Endothelial cell of hepatic sinusoid (primary cell): ENCODE results near the gene PCDHB7.
"Not testable (repeated sequence)": the region's sequence is repeated elsewhere in the genome, so short reads cannot be mapped to it uniquely, and the experiment has no call there.

Source experiments
- in situ Hi-C: cut with HindIII; loops from 2 replicates; pipeline ENCODE4 v1.10.0; 2017; ENCODE audit warnings: low sequenced_read_pairs

PCDHB7 gene

DNA sequence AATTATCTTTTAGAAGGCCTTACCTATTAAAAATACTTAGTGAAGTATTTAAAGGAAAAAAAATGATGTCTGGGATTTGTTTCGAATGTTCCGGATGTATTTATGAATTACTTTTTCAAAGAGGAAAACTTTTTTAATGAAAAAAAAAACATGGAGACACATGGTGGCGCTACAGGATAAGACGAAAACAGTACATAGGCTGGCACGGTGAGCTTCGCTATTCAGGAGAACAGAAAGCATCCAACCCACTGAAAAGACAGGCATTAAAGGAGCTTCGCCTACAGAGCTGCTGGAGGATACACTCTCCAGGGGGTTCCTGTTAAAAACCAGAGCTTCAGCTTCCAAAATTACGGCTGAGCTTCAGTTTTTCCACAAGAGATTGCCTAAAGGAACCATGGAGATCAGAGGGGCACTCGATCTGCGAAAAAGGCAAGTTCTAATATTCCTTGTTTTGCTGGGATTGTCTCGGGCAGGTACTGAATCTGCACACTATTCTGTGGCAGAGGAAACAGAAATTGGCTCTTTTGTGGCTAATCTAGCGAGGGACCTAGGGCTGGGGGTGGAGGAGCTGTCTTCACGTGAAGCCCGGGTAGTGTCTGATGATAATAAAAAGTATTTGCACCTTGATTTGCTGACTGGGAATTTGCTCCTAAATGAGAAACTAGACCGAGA, 50.8 kb downstream of the PCDHB7 start, which contains the start of gene PCDHB14:
Gene PCDHB14 (plus strand): TSS at position 232 of the 672 bp plus-strand sequence. CDS start 163 bp downstream, at position 395.
- in situ Hi-C loops = no loop called here

DNA sequence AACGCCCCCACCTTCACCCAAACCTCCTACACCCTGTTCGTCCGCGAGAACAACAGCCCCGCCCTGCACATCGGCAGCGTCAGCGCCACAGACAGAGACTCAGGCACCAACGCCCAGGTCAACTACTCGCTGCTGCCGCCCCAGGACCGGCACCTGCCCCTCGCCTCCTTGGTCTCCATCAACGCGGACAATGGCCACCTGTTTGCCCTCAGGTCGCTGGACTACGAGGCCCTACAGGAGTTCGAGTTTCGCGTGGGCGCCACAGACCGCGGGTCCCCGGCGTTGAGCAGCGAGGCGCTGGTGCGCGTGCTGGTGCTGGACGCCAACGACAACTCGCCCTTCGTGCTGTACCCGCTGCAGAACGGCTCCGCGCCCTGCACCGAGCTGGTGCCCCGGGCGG, 52.4 kb downstream of the PCDHB7 start:
- in situ Hi-C loops = not testable (repeated sequence)

DNA sequence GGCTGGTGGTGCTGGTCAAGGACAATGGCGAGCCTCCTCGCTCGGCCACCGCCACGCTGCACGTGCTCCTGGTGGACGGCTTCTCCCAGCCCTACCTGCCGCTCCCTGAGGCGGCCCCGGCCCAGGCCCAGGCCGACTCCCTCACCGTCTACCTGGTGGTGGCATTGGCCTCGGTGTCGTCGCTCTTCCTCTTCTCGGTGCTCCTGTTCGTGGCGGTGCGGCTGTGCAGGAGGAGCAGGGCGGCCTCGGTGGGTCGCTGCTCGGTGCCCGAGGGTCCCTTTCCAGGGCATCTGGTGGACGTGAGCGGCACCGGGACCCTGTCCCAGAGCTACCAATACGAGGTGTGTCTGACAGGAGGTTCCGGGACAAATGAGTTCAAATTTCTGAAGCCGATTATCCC, 53.0 kb downstream of the PCDHB7 start:
- in situ Hi-C loops = not testable (repeated sequence)
